GM18508 (cell line): ENCODE results near the gene RNF220.

Source experiments
- ATAC-seq: cut with Tn5 transposase; IDR thresholded peaks from one replicate; pipeline ENCODE4 v1.9.1; 2021; ENCODE audit warnings: moderate number of reproducible peaks; ENCODE audit not compliant: insufficient read depth, unreplicated experiment

The RNF220 gene

GRCh38 chr1:44513111-44513510 lies 108.1 kb downstream of the RNF220 start:
- ATAC-seq = no peak

GRCh38 chr1:44514673-44515072 lies 109.6 kb downstream of the RNF220 start:
- ATAC-seq = no peak

GRCh38 chr1:44515416-44515815 lies 110.4 kb downstream of the RNF220 start:
- ATAC-seq = no peak

GRCh38 chr1:44519035-44519676 lies 114.1 kb downstream of the RNF220 start:
- ATAC-seq = no peak

- no peak for ATAC-seq
Observed at GRCh38 chr1:44521378-44522080, 116.5 kb downstream of the RNF220 start.

GRCh38 chr1:44523593-44524591 lies 118.8 kb downstream of the RNF220 start:
- ATAC-seq = no peak

- no peak for ATAC-seq
Observed at GRCh38 chr1:44524655-44525500, 119.8 kb downstream of the RNF220 start.

- ATAC-seq = no peak
Observed at GRCh38 chr1:44526295-44527073, 121.4 kb downstream of the RNF220 start.

- no peak for ATAC-seq
Observed at GRCh38 chr1:44531785-44532566, 126.9 kb downstream of the RNF220 start.

- no peak for ATAC-seq
Observed at GRCh38 chr1:44532567-44532944, 127.5 kb downstream of the RNF220 start.

GRCh38 chr1:44534771-44535170 lies 129.7 kb downstream of the RNF220 start:
- no peak for ATAC-seq

- ATAC-seq = no peak
Observed at GRCh38 chr1:44536357-44537209, 131.5 kb downstream of the RNF220 start.

- no peak for ATAC-seq
Observed at GRCh38 chr1:44537538-44537937, 132.5 kb downstream of the RNF220 start.

GRCh38 chr1:44537956-44538355 lies 132.9 kb downstream of the RNF220 start:
- no peak for ATAC-seq

GRCh38 chr1:44539991-44540730 lies 135.1 kb downstream of the RNF220 start:
- no peak for ATAC-seq

- ATAC-seq = no peak
Observed at GRCh38 chr1:44542420-44543063, 137.5 kb downstream of the RNF220 start.
